Transverse colon (tissue), 4 donors: Measurements from ENCODE around the gene LRRC36.

Experiments used
- CTCF ChIP-seq, 5 experiments: fragments of 200-600 bp in 3 of 5; fragments of 450-650 bp in 2 of 5; sonication (generic) in 3 of 5; IDR thresholded peaks; 1 replicate in 2 of 5; 2 replicates in 3 of 5; pipeline ENCODE4 v1.5.1; 2016 to 2017; ENCODE audit warnings: antibody characterized with exemption in 5 of 5, inconsistent platforms in 3 of 5, mild to moderate bottlenecking in 2 of 5, moderate library complexity in 1 of 5
- POLR2A ChIP-seq: fragments of 450-650 bp; IDR thresholded peaks from one replicate; pipeline ENCODE4 v1.6.1; 2016; ENCODE audit warnings: antibody characterized with exemption, mild to moderate bottlenecking, moderate library complexity
- POLR2AphosphoS5 ChIP-seq, 3 donors: sonication (generic); formaldehyde crosslinking; IDR thresholded peaks; one replicate each; pipeline ENCODE4 v1.6.1; 2016; ENCODE audit warnings: antibody characterized with exemption in 3 of 3

- TF ChIP-seq CTCF (IDR thresholded peaks at IDR 0.05) (no peak), POLR2A (no peak), POLR2AphosphoS5 (IDR thresholded peaks at IDR 0.05) (no peak)
Measured at GRCh38 chr16:67406111-67406971, 79.7 kb downstream of the LRRC36 start.
